HG02840 (cell line): Measurements from ENCODE around the gene C2orf92.

ENCODE experiments used
- ATAC-seq: cut with Tn5 transposase; IDR thresholded peaks from one replicate; pipeline ENCODE4 v1.9.1; 2021; ENCODE audit warnings: mild to moderate bottlenecking, moderate library complexity, moderate number of reproducible peaks; ENCODE audit not compliant: unreplicated experiment, low FRiP score

The C2orf92 gene

GRCh38 chr2:97724946-97725688 is 55.6 kb downstream of the C2orf92 start:
- no peak for ATAC-seq

GRCh38 chr2:97726261-97727064 is 57.0 kb downstream of the C2orf92 start:
- ATAC-seq = no peak

GRCh38 chr2:97727296-97727695 is 57.8 kb downstream of the C2orf92 start:
- ATAC-seq = no peak

- ATAC-seq = no peak
These were observed 58.7 kb downstream of the C2orf92 start for GRCh38 chr2:97728091-97728731.

GRCh38 chr2:97730245-97730644 is 60.7 kb downstream of the C2orf92 start:
- ATAC-seq = no peak

- no peak for ATAC-seq
These were observed 61.9 kb downstream of the C2orf92 start for GRCh38 chr2:97731274-97732020.

GRCh38 chr2:97732436-97733340 is 63.2 kb downstream of the C2orf92 start:
- no peak for ATAC-seq

GRCh38 chr2:97733341-97734035 is 64.0 kb downstream of the C2orf92 start:
- no peak for ATAC-seq

GRCh38 chr2:97734061-97735051 is 64.8 kb downstream of the C2orf92 start:
- ATAC-seq = no peak

- no peak for ATAC-seq
These were observed 65.6 kb downstream of the C2orf92 start for GRCh38 chr2:97735161-97735561.

GRCh38 chr2:97736185-97736584 is 66.7 kb downstream of the C2orf92 start:
- no peak for ATAC-seq

- ATAC-seq = no peak
These were observed 67.3 kb downstream of the C2orf92 start for GRCh38 chr2:97736608-97737330.

- ATAC-seq = no peak
These were observed 68.1 kb downstream of the C2orf92 start for GRCh38 chr2:97737421-97738178.

GRCh38 chr2:97738179-97739019 is 68.9 kb downstream of the C2orf92 start:
- no peak for ATAC-seq

GRCh38 chr2:97739020-97739892 is 69.7 kb downstream of the C2orf92 start:
- no peak for ATAC-seq
